GM18867 (cell line): ENCODE results near the gene KNDC1.
A peak's percentile ranks its signal among the peaks of the same experiment; 100 is the strongest.

Experiments
- ATAC-seq: cut with Tn5 transposase; IDR thresholded peaks from one replicate; pipeline ENCODE4 v1.9.1; 2021; ENCODE audit warnings: mild to moderate bottlenecking, moderate library complexity; ENCODE audit not compliant: unreplicated experiment

Gene KNDC1

DNA sequence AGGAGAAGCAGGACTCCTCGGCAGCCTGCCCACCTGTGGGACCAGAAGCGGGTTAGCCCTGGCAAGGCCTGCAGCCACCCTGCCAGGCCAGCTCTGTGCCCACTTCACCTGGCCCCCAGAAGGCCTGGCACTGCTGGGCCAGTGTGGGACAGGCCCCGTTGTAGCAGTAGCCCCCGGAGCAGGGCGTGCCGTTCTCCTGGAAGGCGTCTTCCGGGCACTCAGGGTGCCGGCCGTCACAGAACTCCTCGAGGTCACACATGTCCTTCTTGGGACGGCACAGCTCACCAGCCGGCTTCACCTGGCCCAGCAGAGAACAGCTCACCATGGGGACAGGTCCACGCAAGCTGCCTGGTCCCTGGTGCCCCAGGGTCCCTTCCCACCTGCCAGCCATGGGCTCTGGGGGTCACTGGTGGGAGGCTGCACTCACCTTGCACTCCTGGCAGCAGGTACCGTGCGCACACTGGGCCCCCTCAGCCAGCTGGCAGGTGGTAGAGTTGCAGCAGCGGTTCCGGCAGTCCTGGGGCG is 110.8 kb downstream of the KNDC1 start:
- ATAC-seq: no peak

DNA sequence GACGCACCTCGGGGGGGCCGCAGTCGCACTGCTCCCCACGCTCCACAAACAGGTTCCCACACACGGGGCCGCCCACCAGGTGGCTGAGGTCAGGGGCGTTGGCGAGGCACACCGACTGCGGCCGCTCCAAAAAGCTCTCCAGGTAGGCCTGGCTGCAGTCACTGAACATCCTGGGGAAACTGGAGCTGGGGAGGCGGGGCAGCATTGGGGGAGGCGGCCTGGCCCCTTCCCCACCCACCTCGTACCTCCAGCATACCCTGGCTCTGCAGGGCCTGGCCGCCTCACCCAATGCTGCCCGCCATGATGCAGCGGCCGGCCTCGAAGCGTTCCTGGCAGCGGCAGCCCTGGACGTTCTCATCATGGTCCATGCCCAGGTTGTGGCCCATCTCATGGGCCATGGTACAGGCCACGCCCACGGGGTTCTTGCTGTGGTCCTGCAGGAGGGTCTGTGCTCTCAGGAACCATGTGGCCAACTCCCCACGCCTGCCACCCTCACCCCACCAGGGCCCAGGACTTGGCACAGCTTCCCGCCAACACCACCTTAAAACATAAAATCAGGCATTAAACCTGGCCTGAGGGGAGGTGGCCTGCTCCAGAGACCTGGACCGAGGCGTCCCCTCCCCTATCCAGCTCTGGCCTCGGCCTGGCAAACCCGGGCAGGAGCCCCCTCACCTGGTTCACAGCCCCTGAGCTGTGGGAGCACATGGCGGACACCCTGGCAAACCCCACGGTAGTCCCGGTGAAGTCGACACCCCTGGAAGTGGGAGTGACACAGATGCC is 111.7 kb downstream of the KNDC1 start:
- no peak for ATAC-seq

DNA sequence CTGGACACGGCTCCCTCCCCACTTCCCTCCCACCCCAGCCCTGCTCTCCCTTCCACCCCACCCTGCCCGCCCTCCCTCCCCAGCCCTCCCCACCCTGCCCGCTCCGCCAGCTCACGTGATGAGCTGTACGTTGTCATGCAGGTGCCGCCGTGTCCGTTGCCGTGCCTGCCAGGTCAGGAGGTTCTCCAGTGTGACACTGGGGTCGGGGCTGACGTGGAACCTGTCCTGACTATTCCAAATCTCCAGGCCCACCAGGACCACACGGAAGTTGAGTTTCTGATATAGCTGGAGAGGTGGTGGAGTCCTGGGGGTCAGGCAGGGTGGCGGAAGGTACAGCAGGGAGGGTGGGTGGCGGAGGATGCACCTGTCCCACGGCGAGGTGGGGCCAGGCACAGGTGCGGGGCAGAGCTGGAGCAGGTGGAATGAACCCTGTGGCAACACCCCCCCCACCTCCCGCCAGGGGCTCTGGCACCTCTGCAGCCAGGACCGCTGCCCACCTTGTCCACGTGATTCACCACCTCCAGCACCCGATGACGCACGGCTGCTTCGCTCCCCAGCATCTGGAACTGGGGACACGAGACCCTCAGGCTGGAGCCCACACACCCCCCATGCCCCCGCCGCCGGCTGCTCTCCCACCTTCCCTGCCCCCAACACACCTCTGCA is 112.4 kb downstream of the KNDC1 start:
- ATAC-seq: no peak

DNA sequence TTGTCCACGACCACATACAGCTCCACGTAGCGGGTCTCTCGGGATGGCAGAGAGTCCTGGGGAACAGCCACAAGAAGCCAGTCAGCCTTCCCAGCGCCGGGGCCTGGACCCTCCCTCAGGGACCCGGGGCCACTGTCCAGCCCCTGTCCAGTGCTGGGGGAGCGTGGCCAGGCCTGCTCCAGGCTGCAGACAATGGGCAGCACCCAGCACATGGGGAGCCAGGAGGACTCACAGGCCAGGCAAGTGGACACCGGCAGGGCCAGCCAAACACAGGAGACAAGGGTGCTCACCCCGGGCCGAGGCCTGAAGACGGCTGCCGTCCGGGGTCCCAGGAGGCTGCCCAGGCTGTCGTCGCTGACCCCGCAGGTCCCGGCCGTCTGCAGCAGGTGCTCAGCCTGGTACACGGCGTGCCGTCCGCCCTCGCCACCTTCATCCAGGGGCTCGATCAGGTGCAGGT is 113.0 kb downstream of the KNDC1 start:
- ATAC-seq: no peak

DNA sequence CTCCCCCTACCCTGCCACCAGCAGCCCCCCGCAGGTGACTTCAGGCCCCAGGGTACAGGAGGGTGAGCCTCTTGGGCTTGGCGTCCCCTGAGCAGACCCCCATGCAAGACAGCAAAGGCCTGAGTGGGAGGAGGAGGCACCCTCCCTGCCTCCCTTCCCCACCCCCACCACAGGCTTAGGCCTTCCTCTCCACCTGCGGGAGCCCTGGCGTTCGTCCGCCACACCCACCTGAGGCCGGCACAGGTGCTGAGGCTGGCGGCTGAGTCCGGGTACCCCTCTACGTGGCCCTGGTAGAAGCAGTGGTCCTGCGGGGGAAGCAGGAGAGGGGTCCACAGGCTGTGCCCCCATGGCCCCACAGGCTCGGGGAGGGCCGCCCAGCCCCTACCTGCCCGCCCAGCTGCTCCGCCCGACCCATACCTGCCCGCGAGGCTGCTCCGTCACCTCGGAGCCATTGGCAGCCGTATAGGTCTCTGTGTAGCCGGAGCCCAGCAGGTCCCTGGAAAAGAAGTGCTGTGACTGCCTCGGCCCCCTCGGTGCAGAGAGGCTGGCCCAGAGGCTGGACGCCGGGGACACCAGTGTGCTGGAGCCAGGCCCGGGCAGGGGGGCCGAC is 113.6 kb downstream of the KNDC1 start:
- no peak for ATAC-seq

DNA sequence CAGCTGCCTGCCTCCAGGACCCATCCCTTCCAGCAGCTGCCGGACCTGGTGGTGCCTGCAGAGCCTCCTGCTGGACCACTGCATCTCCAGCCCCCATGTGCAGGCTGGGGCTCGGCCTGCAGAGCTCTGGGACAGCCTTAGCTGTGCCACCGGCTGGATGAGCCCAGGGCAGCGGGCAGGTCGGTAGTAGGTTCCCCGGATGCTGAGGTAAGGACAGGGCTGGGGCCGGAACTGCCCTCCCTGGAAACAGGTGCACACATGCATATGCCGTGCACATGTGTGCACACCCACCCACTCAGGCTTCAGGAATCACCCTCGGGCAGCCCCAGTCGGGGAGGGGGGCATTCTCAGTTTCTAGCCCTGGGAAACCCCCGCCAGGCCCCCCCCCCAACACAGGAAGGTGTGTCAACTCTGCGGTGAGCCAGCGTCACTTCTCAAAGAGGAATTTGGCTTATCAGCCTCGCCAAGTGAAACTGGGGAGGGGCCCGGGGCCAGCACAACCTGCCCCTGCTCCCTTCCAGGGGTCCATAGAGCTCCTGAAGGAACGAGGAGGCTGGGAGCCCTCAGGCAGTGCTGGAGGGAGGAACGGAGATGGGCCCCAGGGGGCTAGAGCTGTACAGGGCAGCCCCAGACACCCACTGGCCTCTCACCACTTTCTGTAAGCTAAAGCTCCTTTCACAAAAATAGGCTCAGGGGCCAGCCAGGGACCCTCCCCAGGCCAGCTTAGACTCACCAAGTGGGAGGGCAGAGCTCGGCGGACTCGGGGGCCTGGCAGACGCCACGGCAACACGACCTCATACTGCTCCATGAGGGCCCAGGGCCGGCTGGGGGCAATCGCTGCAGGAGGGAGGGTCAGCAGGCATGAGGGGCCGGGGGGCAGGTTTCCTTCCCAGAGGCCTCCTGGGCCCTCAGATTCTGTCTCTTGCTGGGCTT is 115.0 kb downstream of the KNDC1 start:
- ATAC-seq: peak; percentile 50

DNA sequence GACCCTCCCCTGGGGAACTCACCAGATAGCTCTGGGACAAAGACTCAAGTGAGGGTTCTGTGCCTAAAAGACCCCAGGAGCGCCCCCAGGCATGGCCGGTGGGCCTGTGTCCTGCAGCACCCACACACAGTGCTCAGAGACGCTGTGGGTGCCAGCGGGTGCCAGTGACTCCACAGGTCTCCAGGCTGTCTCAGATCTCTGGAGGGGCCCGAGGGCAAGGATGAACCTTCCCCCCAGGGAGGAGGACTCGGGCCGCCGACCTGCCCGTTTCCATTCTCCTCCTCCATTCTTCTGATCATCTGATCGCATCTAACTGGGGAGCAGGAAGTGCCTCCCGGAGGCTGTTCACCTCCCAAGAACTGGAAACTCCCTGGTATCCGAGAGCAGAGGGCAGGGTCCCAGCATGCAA is 115.7 kb downstream of the KNDC1 start:
- peak; percentile 33 for ATAC-seq
